ENCODE results near the gene IMPACT.

IMPACT gene

GRCh38 chr18:24466771-24467170 lies 40.3 kb downstream of the IMPACT start:
- no peak for TF ChIP-seq CREB1 (IDR thresholded peaks at IDR 0.05; ENCODE audit: low read depth)
- TF ChIP-seq RAD21 (IDR thresholded peaks at IDR 0.05; ENCODE audit: low read depth), result no peak
- TF ChIP-seq CEBPB (IDR thresholded peaks at IDR 0.05), result no peak
- TF ChIP-seq ZBTB7A (IDR thresholded peaks at IDR 0.05; ENCODE audit: low read depth), result no peak
- TF ChIP-seq EP300 (IDR thresholded peaks at IDR 0.05; ENCODE audit: borderline replicate concordance), result no peak
- TF ChIP-seq TCF12 (IDR thresholded peaks at IDR 0.05; ENCODE audit: low read depth), result no peak
- no peak for TF ChIP-seq USF1 (IDR thresholded peaks at IDR 0.05)

GRCh38 chr18:24470022-24470618 lies 43.6 kb downstream of the IMPACT start:
- no peak for TF ChIP-seq CREB1 (IDR thresholded peaks at IDR 0.05; ENCODE audit: low read depth)
- TF ChIP-seq FOXM1 (IDR thresholded peaks at IDR 0.05; ENCODE audit: borderline replicate concordance, low read depth), result no peak
- TF ChIP-seq ZBTB7A (IDR thresholded peaks at IDR 0.05; ENCODE audit: low read depth), result no peak
- TF ChIP-seq EGR1 (IDR thresholded peaks at IDR 0.05), result no peak
- TF ChIP-seq TAF1 (IDR thresholded peaks at IDR 0.05; ENCODE audit: low read depth), result no peak
- no peak for TF ChIP-seq TEAD4 (IDR thresholded peaks at IDR 0.05)
- TF ChIP-seq RAD21 (IDR thresholded peaks at IDR 0.05; ENCODE audit: low read depth), result no peak
- no peak for TF ChIP-seq NFIC (IDR thresholded peaks at IDR 0.05)
- no peak for TF ChIP-seq EP300 (IDR thresholded peaks at IDR 0.05; ENCODE audit: borderline replicate concordance)
- TF ChIP-seq MAX (IDR thresholded peaks at IDR 0.05), result no peak
- no peak for TF ChIP-seq CEBPB (IDR thresholded peaks at IDR 0.05)
- no peak for TF ChIP-seq REST (IDR thresholded peaks at IDR 0.05; ENCODE audit: low read depth)
- no peak for TF ChIP-seq USF1 (IDR thresholded peaks at IDR 0.05)
- no peak for TF ChIP-seq YY1 (IDR thresholded peaks at IDR 0.05; ENCODE audit: low read depth)
- no peak for TF ChIP-seq TCF12 (IDR thresholded peaks at IDR 0.05; ENCODE audit: low read depth)

GRCh38 chr18:24470805-24471204 lies 44.3 kb downstream of the IMPACT start:
- no peak for TF ChIP-seq EP300 (IDR thresholded peaks at IDR 0.05; ENCODE audit: borderline replicate concordance)

- no peak for TF ChIP-seq FOXM1 (IDR thresholded peaks at IDR 0.05; ENCODE audit: borderline replicate concordance, low read depth)
- no peak for TF ChIP-seq USF1 (IDR thresholded peaks at IDR 0.05)
- no peak for TF ChIP-seq CEBPB (IDR thresholded peaks at IDR 0.05)
- no peak for TF ChIP-seq TEAD4 (IDR thresholded peaks at IDR 0.05)
- TF ChIP-seq EP300 (IDR thresholded peaks at IDR 0.05; ENCODE audit: borderline replicate concordance), result no peak
- no peak for TF ChIP-seq TCF12 (IDR thresholded peaks at IDR 0.05; ENCODE audit: low read depth)
- no peak for TF ChIP-seq REST (IDR thresholded peaks at IDR 0.05; ENCODE audit: low read depth)
- no peak for TF ChIP-seq NFIC (IDR thresholded peaks at IDR 0.05)
- TF ChIP-seq TAF1 (IDR thresholded peaks at IDR 0.05; ENCODE audit: low read depth), result no peak
- TF ChIP-seq YY1 (IDR thresholded peaks at IDR 0.05; ENCODE audit: low read depth), result no peak
- TF ChIP-seq EGR1 (IDR thresholded peaks at IDR 0.05), result no peak
- no peak for TF ChIP-seq MAX (IDR thresholded peaks at IDR 0.05)
- TF ChIP-seq CREB1 (IDR thresholded peaks at IDR 0.05; ENCODE audit: low read depth), result no peak
These were observed 46.1 kb downstream of the IMPACT start for GRCh38 chr18:24472591-24472990.

- no peak for TF ChIP-seq TEAD4 (IDR thresholded peaks at IDR 0.05)
- TF ChIP-seq CREB1 (IDR thresholded peaks at IDR 0.05; ENCODE audit: low read depth), result no peak
- no peak for TF ChIP-seq RAD21 (IDR thresholded peaks at IDR 0.05; ENCODE audit: low read depth)
- no peak for TF ChIP-seq REST (IDR thresholded peaks at IDR 0.05; ENCODE audit: low read depth)
- TF ChIP-seq EP300 (IDR thresholded peaks at IDR 0.05; ENCODE audit: borderline replicate concordance), result no peak
- no peak for TF ChIP-seq EGR1 (IDR thresholded peaks at IDR 0.05)
- TF ChIP-seq MAX (IDR thresholded peaks at IDR 0.05), result no peak
- no peak for TF ChIP-seq YY1 (IDR thresholded peaks at IDR 0.05; ENCODE audit: low read depth)
These were observed 47.9 kb downstream of the IMPACT start for GRCh38 chr18:24474406-24474805.

All from Ishikawa (cell line).